GM19324 (cell line): ENCODE results near the gene TRAF3.
A peak's percentile ranks its signal among the peaks of the same experiment; 100 is the strongest.

ENCODE experiments used
- ATAC-seq: cut with Tn5 transposase; IDR thresholded peaks from one replicate; pipeline ENCODE4 v1.9.1; 2021; ENCODE audit warnings: mild to moderate bottlenecking, moderate library complexity; ENCODE audit not compliant: unreplicated experiment, low FRiP score

The TRAF3 gene, protein sequence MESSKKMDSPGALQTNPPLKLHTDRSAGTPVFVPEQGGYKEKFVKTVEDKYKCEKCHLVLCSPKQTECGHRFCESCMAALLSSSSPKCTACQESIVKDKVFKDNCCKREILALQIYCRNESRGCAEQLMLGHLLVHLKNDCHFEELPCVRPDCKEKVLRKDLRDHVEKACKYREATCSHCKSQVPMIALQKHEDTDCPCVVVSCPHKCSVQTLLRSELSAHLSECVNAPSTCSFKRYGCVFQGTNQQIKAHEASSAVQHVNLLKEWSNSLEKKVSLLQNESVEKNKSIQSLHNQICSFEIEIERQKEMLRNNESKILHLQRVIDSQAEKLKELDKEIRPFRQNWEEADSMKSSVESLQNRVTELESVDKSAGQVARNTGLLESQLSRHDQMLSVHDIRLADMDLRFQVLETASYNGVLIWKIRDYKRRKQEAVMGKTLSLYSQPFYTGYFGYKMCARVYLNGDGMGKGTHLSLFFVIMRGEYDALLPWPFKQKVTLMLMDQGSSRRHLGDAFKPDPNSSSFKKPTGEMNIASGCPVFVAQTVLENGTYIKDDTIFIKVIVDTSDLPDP

DNA sequence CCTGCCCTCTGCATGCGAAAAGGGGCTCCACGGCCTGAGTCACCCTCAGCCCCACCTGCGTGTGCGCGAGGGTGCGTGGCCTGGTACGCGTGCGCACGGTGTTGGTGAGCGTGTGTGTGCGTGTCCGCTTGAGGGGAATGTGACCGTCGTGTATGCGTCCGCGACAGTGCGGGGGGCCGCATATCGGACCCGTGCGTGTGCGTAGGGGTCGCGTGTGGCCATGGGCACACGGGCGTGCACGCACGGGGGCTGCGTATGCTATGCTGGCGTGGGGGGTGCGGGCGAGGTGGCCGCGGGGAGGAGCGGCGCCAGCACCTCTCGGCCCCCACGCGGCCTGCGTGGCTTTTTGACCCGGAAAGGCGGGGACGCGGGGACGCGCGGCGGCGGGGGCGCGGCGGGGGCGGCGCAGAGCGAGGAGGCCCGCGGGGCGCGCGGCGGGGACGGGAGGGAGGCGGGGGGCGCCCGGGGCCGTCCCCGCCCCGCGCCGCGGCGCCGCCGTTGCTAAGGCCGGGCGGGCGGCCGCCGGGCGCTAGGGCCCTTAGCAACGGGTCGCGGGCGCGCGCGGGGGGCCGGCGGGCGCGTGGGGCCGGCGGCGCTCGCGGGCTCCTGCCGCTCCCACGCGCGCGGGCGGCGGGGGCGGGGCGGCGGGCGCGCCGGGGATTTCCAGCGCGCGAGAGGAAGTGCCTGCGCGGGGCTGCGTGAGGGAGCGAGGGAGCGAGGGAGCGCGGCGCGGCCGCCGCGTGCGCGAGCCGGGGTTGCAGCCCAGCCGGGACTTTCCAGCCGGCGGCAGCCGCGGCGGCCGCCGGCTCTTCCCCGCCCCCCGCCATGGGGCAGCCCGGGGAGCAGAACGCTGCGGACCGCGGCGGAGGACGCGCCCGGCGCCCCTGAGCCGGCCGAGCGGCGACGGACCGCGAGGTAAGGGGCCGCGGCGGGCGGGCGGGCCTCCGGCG, at the start of gene TRAF3:
TRAF3 (plus strand) TSS at position 689 of the 950 bp plus-strand sequence. CDS start 92,753 bp downstream, outside the sequence.
- peak; percentile 70 for ATAC-seq

DNA sequence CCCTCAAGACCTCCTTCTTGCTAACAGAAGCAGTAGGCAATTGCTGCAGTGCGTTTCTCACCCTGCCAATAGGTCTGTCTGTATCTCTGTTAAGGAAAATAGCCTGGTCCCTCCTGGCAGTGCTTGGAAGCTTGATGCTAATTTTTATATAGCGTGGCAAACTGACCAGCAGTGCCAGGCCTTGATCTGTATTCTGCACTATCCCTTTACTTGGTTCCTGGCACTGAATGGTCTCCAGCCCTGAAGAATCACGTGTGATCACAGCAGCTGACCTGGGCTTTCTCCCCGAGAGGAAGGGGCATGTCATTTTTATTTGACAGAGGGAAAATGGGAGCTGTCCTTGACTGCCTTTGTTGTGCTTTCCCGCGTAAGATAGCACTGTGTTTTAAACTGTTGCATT, 48.7 kb upstream of the TRAF3 start:
- no peak for ATAC-seq

DNA sequence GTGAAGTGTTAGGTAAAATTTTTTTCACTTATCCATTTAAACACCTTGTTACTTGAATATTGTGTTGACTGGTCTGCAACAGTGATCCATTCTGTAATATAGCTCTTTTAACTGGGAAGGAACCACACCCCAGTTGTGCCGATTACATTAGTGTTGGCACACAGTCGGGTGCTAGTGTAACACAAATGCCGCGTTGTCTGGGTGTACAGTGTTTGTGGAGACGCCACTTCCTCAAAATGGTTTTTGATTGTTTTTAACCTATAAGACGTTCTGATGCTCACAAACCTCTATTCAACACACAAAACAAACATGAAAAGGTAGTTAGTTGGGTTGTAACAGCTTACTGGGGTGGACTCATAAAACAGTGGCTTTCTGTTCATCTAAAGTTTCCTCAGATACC, 48.0 kb upstream of the TRAF3 start:
- ATAC-seq = no peak

DNA sequence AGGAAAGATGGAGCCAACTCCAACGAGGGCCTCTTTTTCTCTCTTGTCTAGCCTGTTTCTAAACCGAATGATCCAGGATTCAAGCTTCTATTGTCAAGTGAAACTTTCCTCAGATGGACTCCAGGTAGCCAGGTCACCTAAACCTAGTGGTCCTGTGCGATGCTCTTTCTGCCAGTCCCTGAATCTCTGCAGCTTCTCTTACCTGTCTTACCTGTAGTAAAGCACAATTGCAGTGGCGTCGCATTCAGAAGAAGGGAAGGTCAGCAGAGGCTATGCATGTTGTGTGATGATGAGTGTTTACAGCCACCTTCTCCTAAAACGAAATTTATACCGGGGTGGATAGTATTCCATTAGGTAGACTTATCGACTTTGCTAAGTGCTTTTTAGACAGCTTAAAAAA, 47.4 kb upstream of the TRAF3 start:
- no peak for ATAC-seq

DNA sequence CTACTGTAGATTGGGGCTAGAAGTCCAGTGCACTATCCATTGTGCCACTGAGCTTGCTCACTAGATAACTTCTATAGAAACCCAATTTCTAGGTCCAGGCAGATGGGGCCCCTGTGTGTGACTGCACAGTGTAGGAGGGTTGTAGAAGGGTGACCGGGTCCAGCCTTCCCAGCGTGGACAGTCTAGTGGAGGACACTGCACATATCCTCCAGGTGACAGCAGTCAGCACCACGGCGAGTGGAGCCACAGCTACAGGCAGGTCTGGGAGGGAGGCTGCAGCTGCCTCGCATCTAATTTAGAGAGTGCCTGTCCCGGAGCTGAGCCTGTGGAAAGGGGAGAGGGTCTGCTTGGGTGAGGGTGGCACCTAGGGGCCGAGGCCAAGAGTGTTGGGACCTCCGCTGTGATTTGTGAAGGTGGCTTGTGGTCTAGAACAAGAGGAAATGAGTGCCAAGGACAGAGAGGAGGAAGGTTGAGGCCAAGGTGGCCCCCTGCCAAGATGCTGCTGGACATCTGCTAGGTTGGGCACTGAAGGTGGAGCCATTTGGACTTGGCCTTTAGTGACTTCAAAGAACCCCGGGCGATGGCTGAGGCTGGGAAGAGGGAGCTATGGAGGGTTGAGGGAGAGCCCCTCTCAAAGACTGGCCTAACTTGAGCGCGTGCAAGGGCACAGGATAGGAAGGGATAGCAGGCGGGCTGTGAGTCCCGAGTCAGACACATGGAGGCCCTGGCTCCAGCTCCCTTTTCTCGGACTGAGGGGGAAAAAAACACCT, 46.0 kb upstream of the TRAF3 start:
- no peak for ATAC-seq

DNA sequence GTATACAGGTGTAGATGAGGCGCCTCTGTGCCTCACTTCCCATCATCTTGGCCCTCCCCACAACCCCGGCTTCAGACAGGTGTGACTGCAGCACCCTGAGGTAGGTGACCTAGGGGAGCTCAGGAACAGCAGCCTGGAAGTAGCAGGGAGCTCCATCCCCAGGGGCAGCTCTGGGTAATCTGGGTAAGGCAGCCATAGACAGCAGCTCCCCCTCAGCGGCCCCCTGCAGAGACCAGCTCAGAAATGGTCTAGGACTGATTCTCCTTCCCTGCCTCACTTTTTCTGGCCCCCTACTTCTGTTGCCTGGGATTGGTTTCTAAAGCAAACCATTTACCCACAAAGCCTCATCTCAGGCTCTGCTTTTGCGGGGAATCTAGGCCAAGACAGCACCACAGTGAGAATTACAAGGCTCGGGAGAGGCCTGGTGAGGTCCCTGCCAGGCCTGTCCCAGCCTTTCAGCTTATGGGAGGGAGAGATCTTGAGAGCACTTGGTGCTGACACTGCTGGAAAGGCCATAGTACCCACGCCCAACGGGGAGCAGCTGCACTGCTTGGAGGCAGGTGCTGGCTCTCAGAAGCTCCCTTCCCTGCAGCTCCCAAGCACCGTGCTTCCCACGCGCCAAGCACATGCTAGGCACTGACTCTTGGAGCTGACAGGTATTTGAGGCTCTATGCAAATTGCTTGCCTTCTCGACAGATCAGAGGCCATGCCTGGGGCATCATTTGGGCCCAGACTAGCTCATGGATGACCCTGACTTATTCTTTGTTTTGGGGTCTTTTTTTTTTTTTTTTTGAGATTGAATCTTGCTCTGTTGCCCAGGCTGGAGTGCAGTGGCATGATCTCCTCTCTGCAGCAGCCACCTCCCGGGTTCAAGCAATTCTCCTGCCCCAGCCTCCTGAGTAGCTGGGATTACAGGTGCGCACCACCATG, 45.1 kb upstream of the TRAF3 start:
- no peak for ATAC-seq

DNA sequence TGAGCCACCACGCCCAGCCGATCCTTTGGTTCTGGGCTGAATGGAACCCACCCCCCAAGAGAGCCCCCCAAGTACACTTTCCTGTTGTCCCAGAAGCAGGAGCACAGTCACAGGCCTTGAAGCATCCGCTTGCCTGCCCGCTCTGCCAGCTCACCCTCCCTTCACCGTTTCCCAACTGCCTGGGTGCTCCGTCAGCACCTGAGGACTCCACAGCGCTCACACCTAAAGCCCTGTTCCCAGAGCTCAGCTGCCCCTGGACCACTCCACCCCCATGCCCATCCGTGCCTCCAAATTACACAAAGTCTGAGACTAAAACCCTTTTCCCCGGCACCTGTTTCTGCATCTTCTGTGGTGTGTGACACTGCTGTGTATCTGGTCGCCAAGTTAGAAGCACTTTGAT, 44.3 kb upstream of the TRAF3 start:
- no peak for ATAC-seq

DNA sequence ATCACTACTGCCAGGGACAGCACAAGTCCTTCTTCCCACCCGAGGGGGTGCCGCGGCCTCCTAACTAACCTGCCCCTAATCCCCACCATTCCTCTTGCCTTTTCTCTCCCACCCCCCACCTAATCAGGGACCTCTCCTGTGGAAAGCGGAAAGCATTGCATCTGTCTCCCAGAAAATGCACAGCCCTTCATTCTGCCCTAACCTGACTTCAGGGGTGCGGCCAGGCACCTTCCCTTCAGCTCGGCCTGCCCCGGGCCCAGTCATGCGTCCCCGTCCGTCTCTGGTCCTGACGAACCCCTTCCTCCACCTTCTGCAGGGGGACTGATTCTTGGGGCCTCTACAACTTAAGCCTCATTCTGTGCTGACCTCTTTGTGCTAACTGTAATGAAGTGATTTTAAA, 43.9 kb upstream of the TRAF3 start:
- ATAC-seq = no peak

DNA sequence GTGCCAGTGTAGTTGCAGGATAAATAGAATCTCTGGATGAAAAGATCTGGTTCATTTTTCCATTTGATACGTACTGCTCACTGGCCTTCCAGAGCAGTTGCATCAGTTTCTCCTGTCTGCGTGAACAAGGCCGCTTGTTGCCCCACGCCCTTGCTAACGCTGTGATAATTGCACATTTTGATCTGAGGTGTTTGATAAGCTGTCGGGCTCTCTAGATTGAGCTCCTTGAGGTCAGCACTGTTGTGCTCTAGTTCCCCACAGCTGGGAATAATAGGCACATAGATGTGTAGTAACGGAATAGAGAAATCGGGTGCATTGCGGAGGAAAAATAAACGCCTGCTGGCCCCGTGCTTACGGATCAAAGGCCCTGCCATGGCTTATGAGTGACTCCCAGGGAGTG, 42.8 kb upstream of the TRAF3 start:
- no peak for ATAC-seq

DNA sequence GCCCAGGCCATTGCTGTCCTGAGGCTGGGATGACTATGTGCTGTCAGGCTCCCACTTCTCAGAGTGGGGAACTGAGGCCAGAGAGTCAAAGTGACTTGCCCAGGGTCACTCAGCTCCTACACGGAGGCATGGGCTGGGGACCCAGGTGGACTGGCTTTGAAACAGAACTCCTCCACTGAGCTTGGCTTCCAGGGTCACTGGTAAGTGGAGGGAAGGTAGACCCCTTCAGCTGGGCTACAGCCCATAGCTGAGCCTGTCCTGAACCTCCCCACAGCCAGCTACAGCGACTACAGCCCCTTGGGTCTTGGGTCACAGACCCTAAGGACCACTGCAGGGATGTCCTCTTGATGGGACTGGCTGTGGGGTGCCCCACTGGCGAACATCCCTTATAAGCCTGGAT, 40.3 kb upstream of the TRAF3 start:
- no peak for ATAC-seq

DNA sequence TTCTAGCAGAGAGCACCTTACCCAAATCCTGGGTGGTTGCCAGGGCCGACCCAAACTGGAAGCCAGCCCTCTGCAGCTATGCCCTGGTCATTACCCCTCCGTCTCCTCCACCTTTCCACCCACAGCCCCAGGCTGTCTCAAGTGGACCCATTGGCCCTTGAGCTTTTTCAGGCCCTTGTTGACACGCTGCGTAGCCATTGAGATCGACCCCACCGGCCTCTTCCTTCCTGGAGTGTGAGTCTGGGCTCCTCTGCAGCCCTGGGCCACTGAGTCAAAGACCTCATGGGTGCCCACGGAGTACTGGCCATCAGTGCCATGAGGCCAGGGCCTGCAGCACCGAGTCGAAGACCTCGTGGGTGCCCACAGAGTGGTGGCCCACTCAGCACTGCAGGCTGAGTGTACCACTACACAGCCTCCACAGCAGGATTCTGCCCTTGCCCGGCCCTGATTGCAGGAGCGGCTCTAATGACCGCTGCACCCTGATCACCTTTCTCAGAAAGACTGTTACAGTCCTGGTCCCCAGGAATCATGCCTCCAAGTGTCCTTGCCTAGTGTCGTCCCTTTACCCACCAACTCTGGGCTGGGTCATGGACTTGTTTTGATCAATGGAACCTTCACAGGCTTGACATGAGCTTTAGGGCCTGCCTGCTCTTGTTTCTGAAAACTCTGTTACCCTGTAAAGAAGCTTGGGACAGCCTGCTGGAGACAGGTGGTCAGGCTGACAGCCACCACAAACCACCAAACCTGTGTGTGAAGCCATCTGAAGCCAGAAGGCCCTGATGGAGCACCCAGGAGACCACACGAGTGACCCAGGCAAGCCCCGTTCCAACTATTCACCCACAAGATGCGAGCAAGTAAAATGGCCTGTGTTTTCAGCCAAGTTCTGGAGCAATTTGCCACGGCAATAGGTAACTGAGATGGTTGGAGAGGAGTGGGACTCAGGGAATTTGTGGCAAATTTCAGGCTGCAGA, 39.6 kb upstream of the TRAF3 start:
- ATAC-seq = no peak

DNA sequence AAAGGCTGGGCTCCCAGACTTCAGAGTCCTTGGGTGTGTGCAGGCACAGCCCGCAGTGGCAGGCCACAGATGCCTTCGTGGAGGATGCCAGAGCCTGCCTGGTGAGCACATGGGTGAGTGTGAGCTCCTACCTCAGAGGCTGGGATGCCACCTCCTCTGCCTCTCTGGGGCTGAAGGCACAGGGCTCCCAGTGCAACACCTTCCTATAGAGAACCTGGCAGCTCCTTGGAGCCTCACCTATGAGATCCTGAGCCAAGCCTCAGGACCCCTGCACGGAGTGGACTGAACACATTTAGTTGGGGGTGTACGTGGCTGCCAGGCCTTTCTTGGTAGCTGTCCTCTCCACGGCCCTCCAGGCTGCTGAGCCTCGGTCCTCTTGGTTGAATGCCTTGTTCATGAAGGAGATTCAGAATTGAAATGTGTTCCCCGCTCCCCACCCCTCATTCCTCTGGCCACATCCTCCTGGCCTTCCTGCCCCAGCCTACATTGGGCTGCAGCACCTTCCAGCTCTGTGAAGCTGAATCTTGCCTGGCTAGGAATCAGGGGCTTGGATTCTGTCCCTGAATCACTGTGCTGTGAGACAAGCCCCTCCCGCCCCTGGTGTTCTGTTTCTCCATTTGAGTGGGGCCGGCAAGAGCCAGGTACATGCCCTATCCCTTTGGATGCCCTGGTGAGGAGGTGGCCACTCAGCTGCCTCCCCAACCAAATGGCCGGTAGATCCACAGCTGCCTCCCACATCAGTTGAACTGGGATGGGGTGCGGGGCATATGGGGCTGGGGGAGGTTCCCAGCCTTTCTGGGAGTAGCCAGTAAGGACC, 38.7 kb upstream of the TRAF3 start:
- ATAC-seq = no peak

DNA sequence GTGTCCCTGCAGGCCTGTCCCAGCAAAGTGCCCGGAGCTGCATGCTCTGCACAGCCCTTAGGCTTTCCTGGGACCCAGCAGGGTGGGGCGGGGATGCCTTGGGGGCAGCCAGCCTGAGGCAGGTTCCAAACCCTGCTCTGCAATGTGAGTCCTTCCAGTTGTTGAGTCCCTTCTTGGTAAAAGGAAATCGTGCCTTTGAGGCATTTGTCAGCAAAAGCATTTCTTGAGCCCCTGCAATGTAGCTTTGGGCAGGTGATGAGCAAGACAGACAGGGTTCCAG, 38.1 kb upstream of the TRAF3 start:
- no peak for ATAC-seq

DNA sequence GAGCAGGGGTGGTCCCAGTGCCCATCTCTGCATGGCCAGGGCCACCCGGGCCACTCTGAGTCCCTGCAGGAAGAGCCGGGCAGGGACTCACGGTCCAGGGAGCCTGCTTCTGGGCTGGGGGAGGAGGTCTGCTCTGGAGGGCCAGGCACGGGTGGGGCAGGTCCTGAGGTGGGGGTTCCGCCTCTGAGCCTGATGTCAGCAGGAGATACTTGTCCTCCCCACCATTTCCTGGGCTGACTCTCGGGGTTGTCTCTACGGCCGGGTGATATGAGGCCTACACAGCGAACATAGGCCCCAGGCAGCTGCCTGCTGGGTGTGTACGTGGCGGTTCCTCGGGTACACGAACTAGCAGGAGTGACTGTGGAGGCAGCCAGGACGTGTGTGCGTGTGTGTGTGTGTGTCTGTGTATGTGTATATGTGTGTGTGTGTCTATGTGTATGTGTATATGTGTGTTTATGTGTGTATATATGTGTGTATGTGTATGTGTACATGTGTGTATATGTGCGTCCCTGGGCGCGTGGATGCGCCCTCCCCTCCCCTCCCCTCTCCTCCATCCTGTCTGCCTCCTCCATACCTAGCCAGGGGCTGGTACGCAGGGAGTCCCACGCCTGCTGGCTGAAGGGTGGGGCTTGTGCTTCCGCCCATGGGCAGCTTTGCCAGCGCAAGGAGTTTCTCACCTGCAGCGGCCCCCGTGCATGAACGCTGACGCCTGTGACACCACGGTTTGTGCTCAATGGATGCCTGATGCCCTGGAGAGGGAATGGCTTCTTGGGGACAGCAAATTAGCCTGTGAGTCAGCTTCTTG, 30.4 kb upstream of the TRAF3 start:
- no peak for ATAC-seq

DNA sequence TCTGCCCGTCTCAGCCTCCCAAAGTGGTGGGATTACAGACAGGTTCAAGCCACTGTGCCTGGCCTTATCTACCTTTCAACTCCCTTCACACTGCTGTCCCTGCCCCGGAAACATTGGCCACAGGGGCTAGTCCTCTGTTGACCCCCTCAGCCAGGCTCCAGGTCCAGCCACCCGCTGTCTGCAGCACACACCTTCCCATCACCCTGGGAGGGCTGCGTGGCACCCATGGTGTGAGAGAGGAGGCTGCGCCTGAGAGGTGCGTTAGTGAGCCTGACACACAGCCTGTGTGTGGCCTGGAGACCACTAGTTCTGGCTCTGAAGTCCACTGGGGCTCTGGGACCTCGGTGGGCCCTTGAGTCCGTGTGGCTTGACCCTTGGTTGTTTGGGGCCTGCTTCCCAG, 28.4 kb upstream of the TRAF3 start:
- ATAC-seq = no peak

DNA sequence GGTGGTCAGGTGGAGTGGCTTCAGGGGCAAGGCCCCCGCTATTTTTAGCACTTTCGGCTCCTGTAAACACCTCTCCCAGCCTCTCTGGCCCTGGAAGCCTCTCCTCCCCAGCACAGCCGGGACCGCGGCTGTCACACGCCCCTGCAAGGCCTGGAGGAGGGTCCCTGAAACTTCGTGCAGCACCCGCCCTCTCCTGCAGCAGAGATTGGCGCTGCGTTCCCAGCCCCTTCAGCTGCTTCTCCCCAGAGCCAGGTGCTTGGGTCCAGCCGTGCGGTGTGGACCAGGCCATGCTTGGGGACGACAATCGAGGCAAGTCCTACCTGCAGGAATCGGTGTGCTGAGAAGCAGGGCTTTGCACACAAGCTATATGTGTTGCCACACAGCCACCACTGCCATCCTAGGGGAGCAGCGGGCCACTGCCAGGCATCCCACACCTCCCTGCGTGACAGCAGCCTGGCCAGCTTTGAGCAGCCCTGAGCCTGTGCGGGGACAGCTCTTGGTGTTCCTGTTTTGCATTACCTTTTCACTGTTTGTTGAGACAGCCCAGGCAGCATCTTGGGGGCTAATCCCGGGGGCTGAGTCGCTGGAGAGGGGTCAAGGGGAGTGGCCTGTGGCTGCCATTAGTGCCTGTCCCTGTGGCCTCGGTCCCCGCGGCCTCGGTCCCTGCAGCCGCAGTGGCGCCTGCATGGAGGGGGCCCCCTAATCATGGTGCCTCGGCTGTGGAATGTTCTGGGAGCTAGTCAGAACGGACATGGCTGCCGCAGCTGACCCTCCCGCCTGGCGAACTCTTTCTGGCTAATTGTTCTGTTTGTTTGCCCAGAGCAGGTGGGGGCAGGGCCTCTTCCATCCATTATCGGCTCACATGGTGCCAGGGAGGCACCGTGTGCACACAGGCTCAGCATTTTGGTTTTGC, 27.6 kb upstream of the TRAF3 start:
- ATAC-seq = no peak
